GM21390 (cell line): Measurements from ENCODE around the gene AKAP8L.

Experiments used
- ATAC-seq: cut with Tn5 transposase; IDR thresholded peaks from one replicate; pipeline ENCODE4 v1.9.1; 2021; ENCODE audit not compliant: unreplicated experiment

AKAP8L gene

DNA sequence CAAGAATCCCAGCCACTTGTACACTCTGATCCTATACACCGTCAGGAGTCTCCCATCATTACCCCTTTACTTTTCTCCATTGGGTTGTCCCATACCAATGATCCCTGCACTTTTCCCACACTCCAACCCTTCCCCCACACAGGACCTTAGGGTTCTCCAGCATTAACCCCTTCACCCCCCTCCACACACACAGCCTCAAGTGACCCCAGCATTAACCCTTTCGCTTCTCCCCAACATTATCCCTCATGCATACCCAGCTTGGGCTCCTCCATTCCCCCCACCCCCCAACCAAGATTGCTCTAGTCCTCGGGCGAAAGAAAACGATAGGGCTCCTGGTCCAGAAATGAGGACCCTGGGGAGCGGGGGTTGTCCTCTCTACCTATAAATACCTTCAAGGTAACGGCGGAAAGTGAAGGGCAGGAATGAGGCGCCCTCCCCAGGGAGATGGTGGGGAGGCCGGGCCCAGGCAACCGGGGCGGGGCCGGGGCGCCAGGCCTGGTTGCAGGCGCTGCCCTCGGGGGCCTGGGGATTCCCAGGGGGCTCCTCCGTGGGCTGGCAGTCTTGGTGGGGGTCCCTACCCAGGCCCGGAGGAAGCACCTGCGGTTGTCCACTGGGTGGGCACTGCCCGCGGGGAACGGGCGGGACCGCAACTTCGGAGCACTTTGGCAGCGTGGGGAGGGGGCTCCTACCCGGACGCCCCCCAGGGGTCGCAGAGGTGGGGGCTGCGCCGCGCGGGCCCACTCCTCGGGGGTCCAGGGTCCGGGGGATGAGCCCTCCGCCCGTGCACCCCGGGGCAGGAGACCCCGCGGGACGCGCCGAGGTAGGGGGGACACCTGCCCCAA, 30.2 kb upstream of the AKAP8L start:
- ATAC-seq, result no peak

DNA sequence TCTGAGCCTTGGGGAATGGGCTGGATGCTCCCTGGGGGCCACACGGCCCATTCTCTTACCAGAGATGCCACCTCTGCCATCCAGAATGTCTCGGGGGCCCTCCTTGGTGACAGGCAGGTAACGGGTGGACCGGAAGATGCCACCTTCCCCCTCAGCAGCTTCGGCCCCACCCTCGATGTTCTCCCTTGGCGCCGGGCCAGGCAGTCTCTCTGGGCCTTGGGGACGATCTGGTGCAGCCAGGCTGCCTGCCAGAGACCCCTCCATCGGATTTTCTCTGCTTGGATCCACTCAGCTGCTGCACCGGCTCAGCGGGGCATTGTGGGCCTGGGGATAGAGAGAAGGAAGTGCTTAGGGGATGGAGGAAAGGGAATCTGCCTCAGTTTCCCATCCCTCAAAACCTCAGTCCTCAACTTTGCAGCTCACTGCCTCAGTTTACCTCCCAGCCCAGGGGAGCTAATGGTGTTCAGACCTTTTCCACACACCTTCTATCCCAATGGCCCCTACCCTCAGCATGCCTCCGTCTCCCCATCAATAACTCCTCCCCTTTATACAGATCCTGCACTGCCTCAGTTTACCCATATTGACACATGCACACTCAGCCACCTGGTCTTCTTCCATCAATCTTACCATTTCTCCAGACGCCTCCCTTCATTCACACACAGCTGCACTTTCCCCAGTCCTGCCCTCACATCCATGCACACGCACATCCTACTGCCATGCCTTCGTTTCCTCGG, 29.4 kb upstream of the AKAP8L start:
- no peak for ATAC-seq

DNA sequence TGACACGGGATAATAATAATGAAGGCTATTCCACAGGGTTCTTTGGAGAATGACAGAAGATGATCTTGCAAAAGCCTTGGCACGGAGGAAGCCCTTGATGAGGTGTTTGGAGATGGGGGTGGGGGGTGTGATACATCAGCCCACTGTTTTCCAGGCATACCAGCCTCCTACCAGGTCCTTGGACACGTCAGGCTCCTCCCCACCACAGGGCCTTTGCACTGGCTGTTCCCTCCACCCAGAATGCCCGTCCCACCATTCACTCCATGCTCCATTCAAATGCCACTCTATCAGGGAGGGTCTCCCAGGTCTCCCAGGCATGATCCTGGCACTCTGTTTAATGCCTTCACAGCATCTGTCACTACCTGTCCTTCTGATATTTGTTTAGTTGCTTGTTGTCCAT, 28.3 kb upstream of the AKAP8L start:
- ATAC-seq, result no peak

DNA sequence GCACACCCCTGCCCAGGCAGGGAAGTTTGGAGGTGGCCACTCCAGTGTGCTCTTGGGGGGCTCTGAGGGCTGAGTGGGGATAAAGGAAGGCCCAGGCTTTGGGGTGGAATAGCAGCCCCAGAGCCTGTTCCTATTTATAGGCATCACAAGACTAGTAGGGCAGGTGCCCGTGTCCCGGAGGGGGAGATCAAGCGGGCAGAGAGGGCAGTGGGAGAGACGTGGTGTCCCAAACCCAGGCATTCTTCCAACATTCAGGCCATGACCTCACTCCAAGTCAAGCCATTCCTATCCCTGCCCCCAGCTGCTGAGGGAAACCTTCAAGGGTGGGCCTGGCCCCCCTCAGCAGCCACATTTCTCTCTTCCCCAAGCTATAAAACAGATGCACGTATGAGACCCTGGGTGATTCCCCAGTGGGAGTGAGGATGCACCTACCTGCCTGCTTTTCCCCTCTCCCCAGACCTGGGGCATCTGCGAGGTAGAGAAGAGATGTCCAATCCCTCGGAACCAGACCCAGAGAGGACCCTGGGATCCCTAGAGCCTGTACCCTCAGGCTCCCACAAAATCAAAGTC, 27.1 kb upstream of the AKAP8L start:
- no peak for ATAC-seq

DNA sequence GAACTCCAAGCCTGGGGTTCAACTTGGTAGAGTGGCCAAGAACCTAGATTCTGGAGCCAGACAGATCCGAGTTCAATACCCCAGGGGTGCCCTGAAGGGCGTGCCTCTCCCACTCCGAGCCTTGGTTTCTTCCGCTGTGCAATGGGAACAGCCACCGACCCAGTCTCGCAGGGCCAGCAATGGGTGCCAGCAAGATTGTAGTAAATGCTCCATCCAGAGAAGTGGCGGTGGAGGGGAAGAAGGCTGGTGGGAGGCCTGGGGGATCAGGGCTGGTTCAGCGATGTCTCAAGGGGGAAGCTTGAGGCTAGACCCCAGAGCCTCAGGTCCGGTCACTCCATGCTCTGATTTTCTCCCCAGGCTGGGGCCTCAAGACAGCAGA, 26.4 kb upstream of the AKAP8L start:
- no peak for ATAC-seq

DNA sequence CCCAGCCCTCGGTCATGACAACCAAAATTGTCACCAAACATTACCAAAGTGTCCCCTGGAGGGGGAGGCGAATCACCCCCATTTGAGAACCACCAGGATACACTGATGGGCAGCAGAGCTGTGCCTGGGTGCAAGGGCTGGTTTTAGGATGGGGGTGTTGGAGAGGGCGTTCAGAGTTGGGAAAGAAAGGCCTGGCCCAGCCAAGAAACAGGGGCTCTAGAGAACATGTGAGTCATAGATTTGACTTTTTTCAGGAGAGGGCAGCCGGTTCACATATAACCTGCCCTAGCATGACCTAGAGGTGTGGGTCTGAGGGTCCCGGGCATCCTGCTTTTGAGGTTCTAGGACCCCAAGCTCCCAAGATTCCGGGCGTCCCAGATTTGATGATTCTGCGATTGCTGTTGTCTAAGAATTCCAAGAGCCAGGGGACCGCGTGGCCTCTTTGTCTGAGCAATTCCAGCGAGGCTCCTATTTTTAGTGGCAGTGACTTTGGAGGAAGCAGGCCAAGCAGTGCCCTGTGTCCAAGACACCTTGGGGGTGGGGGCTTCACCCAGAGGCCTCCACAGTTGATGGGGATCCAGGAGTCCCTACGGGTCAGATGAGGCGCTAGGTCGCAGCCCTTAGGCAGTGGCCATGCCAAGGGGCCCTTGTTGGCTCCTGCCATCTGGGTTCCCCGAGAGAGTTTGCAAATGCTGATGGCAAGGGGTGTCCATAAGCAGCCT, 25.9 kb upstream of the AKAP8L start:
- no peak for ATAC-seq

DNA sequence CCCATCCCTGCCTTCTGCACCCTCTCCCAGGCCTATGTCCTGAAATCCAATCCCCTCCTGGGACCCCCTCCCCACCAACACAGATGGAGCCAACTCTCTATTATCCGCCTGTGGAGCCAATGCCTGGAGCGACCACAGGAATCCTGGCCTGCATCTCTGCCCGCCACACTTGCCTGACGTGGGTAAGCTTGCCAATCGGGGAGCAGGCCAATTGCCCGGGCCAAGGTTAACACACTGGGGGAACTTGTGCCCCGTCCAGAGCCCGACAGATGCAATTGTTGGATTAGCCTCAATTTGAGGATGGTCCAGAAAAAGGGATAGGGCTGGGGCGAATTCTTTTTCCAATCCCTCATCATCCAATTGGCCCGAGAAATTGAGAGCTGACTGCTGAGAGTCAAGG, 25.1 kb upstream of the AKAP8L start:
- ATAC-seq, result no peak

DNA sequence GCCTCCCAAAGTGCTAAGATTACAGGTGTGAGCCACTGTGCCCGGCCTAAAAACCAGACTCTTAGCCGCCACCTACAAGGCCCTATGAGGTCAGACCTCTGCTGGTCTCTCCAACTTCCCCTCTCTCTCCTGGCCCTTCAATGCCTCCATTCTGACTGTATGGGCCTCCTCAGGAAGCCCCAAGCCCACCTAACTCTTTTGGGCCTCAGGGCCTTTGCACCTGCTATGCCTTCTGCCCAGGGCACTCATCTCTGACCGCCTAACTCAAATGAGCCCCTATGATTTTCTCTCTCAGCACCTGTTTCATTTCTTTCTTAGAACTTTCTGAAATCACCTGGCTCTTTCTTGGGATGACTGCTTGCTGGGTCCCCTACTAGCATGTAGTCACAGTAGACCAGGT, 24.5 kb upstream of the AKAP8L start:
- no peak for ATAC-seq

DNA sequence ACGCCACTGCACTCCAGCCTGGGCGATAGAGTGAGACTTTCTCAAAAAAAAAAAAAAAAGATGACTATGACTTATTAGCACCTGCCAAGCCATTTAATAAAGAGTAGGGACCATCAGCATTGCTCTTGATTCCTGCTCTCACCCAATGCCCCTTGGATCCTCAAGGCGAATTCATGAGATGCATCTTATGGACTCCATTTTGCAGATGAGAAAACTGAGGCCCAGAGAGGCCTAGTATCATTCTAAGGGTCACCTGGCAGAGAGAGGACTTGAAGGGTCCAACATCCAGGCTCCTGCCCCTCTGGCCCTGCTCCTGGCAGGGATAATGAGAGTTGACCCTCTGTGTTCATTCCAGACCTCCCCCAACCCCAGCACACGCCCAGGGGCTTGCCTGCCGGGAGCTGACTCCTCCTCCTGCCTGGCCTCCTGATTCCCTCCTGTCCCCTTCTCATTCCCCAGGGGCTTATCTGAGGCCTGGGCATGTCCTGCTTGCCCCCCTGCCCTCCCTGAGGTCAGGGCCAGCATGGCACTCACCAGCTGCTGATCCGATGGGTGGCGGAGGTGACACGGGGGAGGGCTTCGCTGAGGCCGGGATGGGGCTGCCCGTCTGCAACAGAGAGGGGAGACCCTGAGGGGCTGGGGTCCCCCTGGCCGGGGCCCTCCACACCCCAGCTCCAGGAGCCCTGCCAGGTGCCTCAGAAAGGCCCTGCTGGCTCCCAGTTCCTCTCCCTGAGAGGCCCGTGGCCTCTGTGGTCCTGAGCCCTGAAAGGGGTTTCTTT, 23.5 kb upstream of the AKAP8L start:
- no peak for ATAC-seq

DNA sequence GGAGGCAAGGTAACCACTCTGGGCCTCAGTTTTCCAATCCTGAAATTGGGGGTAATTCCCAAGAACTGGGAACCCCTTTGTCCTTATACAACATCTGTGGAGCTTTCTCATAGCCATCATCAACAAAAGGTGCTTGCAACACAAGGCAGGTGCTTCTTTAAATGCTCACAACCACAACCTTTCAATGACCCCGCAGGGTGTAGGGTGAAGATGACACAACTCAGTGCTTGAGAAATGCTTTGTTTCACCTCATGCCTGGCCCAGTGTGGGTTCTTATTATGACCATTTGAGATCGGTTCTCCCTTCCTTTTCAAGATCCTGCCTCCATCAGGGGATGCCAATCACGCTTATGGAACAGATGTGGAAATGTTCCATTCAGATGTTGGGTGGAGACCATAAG, 22.5 kb upstream of the AKAP8L start:
- ATAC-seq, result no peak

DNA sequence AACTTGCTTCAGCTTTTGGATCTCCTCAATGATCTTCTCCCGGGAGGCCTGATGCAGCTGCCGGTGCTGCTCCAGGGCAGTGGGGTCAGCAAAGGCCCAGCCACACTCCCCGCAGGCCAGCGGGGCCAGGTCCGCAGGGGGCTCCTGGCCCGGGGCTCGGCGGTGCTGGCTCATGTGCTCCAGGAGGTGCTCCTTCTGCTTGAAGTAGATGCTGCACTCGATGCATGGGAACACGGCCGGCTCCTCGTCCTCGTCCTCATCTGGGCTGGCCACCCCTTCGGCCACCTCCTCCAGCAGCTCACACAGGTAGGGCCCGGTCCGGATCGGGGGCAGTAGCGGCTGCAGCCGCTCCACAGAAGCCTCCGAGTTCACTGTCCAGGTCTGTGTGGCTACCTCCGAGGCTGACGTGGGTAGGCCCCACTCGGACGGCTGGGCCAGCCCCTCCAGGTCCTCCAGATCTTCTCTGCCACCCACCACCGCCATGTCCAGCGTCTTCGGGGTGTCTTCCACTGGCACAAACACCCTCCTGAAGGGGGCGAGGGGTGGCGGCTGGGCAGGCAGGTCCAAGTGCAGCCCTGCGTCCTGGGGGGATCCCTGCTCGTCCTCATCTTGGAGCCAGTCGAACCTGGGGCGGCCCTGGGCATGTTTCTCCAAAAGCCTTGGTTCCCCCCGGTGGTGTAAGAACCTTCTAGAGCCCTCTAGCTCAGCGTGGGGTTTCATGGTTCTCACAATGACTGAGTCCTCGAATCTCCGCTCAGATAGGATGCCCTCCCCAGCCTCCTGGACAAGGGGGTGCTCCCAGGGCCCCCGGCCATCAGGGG, 21.2 kb upstream of the AKAP8L start:
- ATAC-seq, result no peak

DNA sequence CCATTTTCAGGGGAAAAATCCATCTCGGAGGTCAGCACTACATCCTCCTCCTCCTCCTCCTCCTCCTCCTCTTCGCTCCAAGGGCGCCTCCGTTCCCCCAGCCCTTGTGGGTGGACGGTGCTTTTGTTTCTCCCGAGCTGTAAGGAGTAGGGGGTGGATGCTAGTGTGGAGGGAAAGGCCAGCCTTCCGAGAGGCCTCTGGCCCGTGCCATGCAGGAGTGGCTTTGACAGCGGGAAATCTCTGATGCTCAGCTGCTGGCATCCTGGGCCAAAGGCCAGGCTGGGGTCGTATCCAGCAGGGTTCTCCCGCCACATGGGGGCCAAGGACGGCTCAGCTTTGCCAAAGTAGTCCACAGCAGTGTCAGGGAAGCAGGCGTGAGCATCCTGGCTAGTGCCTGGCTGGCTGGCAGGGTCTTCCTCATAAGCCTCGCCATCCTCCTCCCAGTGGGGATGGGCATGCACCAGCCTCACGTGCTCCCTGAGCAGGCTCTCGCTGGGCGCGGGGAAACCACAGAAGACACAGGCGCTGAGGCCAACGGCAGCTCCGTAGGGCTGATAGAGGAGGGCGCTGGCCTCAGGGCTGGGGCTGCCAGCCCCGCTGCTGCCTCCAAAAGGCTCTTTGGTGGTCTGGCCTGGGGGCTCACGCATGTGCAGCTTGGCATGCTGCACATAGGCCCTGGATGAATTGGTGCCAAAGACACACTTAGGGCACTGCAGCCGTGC, 20.5 kb upstream of the AKAP8L start:
- no peak for ATAC-seq

DNA sequence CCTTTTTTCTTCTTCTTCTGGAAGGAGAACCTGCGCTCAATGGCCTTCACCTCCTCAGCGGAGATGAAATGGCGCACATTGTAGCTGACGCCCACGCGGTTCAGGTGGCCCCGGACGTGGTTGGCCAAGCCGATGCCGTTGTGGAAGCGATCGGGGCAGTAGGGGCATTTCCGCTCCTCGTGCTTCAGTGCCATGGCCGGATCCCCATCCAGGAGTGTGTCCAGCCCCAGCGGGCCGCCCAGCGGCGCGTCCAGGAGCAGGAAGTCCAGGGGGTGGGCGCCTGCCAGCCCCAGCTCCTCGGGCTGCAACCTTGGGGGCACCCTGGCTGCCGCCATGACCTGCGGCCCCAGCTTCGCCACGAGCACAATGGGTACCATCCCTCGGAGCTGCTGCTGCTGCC, 19.8 kb upstream of the AKAP8L start:
- ATAC-seq, result no peak

DNA sequence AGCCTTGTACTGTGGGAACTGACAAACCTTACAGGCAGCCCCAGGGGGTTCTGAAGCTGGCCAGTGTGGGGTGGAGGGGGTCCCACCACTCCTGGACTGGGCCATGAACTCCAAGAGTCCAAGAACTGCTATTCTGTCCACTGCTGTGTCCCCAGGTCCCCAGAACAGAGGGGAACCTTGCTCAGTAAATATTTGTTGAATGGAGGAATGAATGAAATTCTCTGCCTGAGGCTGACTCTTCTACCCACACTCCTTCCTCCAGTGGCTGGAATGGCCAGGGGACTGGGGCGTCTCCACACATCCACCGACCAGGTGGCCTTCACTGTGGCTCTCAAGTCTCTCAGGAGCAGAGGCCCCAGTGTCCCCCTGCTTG, 19.3 kb upstream of the AKAP8L start:
- no peak for ATAC-seq

DNA sequence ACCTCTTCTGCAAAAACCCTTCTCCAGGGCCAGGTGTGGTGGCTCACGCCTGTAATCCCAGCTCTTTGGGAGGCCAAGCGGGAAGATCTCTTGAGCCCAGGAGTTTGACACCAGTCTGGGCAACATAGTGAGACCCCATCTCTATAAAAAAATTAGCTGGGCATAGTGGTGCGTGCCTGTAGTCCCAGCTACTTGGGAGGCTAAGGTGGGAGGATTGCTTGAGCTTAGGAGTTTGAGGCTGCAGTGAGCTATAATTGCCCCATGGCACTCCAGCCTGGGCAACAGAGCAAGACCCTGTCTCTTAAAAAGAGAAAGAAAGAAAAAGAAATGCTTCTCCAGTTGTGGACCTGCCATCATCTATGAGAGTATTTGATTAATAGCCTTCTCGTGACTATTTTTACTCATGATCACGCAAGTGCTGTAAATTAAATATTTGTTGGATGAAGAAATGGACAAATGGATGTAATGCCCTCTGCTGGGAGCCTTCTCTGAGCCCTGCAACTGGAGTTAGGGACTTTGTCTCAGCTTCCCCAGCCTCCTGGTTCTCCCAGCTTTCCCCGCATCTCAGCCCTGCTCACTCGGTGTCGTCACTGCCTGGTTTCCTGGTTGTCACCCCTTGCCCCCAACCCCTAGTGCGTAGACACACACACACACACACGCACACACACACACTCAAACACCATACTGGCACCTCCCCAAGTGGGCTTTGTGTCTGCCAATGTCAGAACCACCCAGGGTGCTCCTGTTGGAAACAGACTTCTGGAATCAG, 18.8 kb upstream of the AKAP8L start:
- ATAC-seq, result no peak

DNA sequence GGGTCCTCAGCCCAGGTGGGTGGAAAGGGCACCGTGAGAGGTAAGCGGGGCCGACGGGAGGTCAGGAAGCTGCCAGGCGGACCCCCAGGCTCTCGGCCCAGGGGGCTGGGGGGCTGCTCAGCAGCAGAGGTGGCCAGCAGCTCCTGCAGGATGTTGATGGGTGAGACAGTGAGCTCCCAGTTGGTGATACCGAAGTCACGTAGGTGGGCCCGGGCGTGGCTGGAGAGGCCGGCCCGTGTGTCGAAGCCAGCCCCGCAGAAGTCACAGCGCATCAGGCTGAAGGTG, 18.0 kb upstream of the AKAP8L start:
- no peak for ATAC-seq

DNA sequence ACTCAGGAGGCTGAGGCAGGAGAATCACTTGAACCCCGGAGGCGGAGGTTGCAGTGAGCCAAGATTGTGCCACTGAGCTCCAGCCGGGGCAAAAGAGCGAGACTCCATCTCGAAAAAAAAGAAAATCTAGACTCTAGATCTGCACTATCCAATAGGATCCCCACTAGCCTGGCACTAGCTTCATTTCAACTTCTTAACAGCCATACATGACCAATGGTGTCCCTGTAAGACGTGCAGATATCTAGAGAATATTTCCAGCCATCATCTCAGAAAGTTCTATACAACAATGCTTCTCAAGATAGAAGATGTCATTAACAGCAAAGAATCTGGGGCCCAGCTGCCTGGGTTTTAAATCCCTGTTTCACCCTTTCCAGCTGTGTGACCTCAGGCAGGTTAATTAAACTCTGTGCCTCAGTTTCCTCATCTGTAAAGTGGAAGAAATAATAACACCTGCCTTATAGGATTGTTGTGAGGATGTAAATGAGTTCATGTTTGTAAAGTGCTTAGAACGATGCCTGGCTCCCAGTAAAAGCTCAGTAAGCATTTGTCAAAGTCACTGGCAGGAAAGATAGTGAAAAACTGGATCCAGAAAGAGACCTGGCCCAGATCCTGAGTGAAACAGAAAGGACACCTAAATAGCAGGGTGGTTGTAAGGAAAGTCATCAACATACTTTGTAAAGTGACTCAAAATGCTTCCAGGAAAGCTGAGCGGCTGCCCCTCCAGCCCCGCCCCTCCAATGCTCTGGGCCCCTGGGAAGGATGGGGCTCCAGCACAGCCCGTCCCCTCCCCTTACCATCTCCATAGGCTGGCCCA, 17.4 kb upstream of the AKAP8L start:
- ATAC-seq, result no peak

DNA sequence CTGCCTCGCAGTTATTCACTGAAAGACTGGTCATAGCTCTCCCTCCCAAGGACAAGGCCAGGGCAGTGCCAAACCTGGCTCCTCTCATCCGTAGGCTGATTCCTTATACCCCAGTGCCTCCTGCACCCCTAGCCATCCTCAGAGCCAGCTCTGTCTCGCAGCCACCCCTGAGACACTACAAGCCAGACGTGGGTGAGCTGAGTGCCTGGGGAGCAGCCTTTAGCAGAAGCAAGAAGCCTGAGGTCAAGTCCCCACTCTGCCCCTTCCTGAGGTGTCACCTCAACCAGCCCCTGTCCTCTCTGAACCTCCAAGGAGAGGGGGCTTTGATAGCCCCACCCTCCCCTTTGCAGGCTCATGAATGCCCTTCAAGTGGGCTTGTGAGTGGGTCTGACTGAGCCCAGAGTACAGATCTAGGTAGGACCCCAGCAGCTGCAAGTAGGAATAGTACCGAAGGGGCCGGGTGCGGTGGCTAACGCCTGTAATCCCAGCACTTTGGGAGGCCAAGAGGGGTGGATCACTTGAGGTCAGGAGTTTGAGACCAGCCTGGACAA, 14.8 kb upstream of the AKAP8L start:
- ATAC-seq, result no peak
